ENCODE measurements around the gene SAE1.

GRCh38 chr19:47129579-47129978 lies 1.1 kb upstream of the SAE1 start:
- TF ChIP-seq CTCF (IDR thresholded peaks at IDR 0.05) (no peak), EP300 (IDR thresholded peaks at IDR 0.05) (no peak), POLR2A (IDR thresholded peaks at IDR 0.05) (no peak)
